Spinal cord (tissue), 10 donors: ENCODE measurements around the gene PPM1K. TPM values are rescaled to one million over a fixed set of nuclear protein-coding genes. Genes with fewer than 3 reads are reported as not detected.
A peak's percentile ranks its signal among the peaks of the same experiment; 100 is the strongest.

Experiments
- DNase-seq, 6 donors: peaks; one replicate each; pipeline versions ENCODE4 v3.0.0 to v3.0.0-alpha.2; 2013 to 2015; ENCODE audit warnings: low spot score in 6 of 6, low read depth in 4 of 6
- H3K27ac ChIP-seq: one replicate; pipeline ENCODE4 v1.5.1; 2013; ENCODE audit warnings: low read depth, low read length, control low read depth
- H3K27me3 ChIP-seq: one replicate; pipeline ENCODE4 v1.6.1; 2013; ENCODE audit warnings: low read length; ENCODE audit not compliant: control insufficient read depth, insufficient read depth
- H3K36me3 ChIP-seq: one replicate; pipeline ENCODE4 v1.6.1; 2013; ENCODE audit warnings: low read length; ENCODE audit not compliant: control insufficient read depth, insufficient read depth
- H3K4me1 ChIP-seq: one replicate; pipeline ENCODE4 v1.6.1; 2013; ENCODE audit warnings: low read length; ENCODE audit not compliant: control insufficient read depth, insufficient read depth
- H3K4me3 ChIP-seq: one replicate; pipeline ENCODE4 v1.5.1; 2013; ENCODE audit warnings: low read depth, low read length, control low read depth
- H3K9me3 ChIP-seq: one replicate; pipeline ENCODE4 v1.6.1; 2013; ENCODE audit warnings: low read length; ENCODE audit not compliant: control insufficient read depth, insufficient read depth
- WGBS: methylation state at CpG from one replicate; pipeline ENCODE4 v1.1.5; 2013; ENCODE audit warnings: missing lambda C conversion rate; ENCODE audit not compliant: insufficient coverage; 5-methylcytosine and 5-hydroxymethylcytosine counted together
- polyA plus RNA-seq, 2 donors: library from polyadenylated mRNA; unstranded; fragments of 120-200 nt; gene quantifications; one replicate each; pipeline ENCODE4 v1.2.1, GENCODE V29; 2013; ENCODE audit not compliant: insufficient read length in 2 of 2
- total RNA-seq, 2 donors: library from RNA; depleted of rRNA in 1 of 2; stranded (reverse); fragments of 120-200 nt in 1 of 2; fragments of >200 nt in 1 of 2; gene quantifications; one replicate each; pipeline versions ENCODE4 v1.2.3 to v1.2.4, GENCODE V29; 2013 to 2014
- donor health status: healthy.

PPM1K gene
- total and polyA plus RNA-seq, 4 donors = 47.9 to 102 (median 56.4) TPM

DNA sequence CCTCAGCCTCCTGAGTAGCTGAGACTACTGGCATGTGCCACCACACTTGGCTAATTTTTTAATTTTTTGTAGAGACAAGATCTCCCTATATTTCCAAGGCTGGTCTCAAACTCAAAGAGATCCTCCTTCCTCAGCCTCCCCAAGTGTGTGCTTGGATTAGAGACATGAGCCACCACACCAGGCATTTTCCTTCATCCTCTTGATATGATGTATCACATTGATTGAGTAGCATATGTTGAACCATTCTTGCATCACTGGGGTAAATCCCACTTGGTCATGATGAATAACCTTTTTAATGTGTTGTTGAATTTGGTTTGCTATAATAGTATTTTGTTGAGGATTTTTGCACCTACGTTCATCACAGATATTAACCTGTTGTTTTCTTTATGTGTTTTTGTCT is 24.2 kb upstream of the PPM1K start:
- no peaks in the 10 kb centered on the region for H3K4me1 ChIP-seq
- no peak for DNase-seq
- H3K36me3 ChIP-seq = peaks cover 3% of the 10 kb centered on the region
- no peaks in the 10 kb centered on the region for H3K27me3 ChIP-seq
- no peak overlapping the region for H3K4me3 ChIP-seq
- no peak overlapping the region for H3K27ac ChIP-seq
- no peaks in the 10 kb centered on the region for H3K9me3 ChIP-seq
- no CpG with 5 or more reads among the region's 1 CpG for WGBS

DNA sequence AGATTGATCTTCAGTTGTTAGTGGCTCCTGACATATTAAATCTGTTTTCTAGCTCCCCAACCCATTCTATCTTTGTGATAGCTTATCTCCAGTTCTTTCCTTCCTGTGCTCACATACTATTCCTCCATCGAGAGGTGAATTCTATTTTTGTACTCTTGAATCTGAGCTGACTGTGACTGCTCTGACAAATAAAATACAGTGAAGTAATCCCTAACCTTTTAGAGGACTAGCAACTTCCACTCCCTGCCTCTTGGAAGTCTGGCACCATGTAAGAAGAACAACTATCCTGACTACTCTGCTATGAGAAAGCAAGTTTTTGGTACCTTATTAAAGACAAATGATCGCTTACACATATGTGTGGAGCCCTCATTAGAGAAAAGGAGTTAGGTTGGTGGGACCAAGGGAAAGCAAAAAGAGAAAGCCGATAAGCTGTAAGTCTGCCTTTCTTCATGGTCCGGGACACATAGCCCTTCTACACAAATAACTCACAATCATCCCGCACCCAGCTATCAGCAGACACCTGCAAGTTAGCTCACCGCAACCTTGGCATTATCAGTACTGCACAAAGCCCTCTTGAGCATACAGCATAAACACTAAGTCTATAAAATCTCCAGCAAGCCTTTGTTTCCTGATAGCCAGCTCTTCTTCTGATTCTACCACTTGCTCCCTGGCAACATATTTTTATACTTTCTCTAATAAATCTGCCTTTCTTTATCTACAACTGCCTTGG is 13.5 kb upstream of the PPM1K start:
- H3K36me3 ChIP-seq = no peaks in the 10 kb centered on the region
- no peak for DNase-seq
- H3K27me3 ChIP-seq = no peaks in the 10 kb centered on the region
- H3K9me3 ChIP-seq = no peaks in the 10 kb centered on the region
- WGBS = 87% methylated on average over 4 of the region's 6 CpGs
- H3K4me3 ChIP-seq = no peak overlapping the region
- H3K4me1 ChIP-seq = no peaks in the 10 kb centered on the region
- no peak overlapping the region for H3K27ac ChIP-seq

DNA sequence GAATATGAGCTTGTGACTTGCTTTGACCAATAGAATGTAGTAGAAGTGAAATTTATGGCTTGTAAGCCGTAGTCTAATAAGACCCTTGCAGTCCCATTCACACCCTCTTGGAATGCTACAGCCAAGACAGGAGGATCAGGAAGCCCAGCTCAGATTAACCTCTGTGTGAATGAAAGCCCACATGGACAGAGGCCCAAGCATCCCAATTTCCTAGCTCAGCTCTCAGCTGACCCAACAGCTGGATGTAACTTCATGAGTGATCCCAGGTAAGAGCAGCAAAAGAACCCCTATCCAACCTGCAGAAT is 12.8 kb upstream of the PPM1K start:
- H3K27me3 ChIP-seq = no peaks in the 10 kb centered on the region
- no peaks in the 10 kb centered on the region for H3K36me3 ChIP-seq
- no peaks in the 10 kb centered on the region for H3K4me1 ChIP-seq
- no peaks in the 10 kb centered on the region for H3K9me3 ChIP-seq
- no peak overlapping the region for H3K27ac ChIP-seq
- DNase-seq = no peak
- WGBS = no CpG with 5 or more reads among the region's 1 CpG
- H3K4me3 ChIP-seq = no peak overlapping the region

DNA sequence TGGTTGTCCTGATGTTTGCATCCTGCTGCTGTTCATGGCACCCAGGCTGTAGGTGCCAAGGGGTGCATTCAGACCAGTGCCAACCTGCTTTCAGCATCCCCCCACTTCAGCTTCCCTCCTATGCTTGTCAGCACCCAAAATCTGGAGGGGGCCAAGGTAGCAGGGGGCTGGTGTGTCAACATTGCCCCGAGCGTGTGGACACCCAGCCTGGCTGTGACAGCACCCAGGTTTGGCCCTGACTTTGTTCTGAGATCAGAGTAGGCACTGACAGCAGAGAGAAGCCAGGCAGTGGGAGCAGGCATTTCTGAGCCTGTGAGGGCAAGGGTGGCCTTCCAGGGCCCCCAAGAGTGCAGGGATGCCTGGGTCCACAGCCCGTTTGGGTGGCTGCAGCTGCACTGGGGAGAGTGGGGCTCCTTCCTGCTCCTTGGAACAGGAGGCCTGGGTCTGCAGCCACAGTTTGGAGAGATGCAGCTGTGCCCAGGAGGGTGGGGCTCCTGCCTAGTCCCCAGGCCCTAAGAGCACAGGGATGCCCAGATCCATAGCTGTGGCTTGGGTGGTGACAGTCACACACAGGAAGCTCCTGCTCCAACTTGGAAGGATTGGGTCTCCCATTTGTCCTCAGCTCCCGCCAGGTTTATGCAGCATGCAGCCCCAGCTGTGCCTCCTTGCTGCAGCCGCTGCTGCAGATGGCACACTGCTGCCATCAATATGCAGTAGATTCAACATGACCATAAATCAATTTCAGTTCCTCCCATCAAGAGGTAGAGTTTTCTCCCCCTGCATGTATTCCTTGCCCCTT is 12.3 kb upstream of the PPM1K start:
- Histone ChIP-seq H3K4me1 (no peaks in the 10 kb centered on the region), H3K27me3 (no peaks in the 10 kb centered on the region), H3K27ac (no peak overlapping the region), H3K4me3 (no peak overlapping the region), H3K9me3 (no peaks in the 10 kb centered on the region), H3K36me3 (no peaks in the 10 kb centered on the region)
- peak in 1 of 6 donors; percentile 5 for DNase-seq
- 65% methylated on average over 5 of the region's 5 CpGs for WGBS

DNA sequence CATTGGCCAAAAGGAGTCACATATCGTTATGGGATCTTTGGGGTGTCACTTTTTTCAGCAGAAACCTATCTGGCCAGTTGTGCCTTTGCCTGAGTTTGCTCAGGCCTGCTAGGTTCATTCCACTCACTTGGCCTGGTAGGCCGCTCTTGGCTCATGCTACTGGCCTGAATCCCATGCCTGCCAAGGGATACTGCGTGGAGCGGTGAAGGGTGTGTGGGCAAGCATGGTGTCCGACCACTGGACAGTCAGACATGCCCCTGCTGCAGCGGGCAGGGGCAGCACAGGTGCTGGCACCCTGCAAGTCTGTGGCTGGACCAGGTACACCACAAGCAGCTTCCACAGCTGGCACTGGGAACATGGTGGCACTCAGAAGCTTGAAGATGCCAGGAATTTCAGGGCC is 11.3 kb upstream of the PPM1K start:
- Histone ChIP-seq H3K4me3 (no peak overlapping the region), H3K27ac (no peak overlapping the region), H3K9me3 (no peaks in the 10 kb centered on the region), H3K36me3 (no peaks in the 10 kb centered on the region), H3K27me3 (no peaks in the 10 kb centered on the region), H3K4me1 (no peaks in the 10 kb centered on the region)
- DNase-seq = no peak
- 93% methylated on average over 6 of the region's 6 CpGs for WGBS

DNA sequence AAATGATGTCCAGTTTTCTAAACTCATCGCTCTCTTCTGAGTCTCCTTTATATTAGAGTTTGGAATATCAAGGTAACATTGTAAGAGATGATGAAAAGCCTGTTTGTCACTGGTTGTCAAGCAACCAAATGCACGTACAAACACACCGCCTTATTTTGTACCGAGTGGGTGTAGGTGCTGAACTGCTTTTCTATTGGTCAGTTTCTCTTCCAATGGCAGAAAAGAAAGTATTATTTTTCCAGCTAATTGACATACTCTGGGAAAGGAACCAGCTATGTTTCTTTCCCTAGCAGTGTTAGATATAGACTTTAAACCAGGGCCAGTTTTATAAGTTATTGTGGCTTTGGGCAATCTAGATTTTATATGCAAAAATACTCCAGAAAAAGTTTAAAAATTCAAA is 6.6 kb upstream of the PPM1K start:
- no peaks in the 10 kb centered on the region for H3K9me3 ChIP-seq
- peak overlapping the region; percentile 63 for H3K27ac ChIP-seq
- DNase-seq = peak in 4 of 6 donors; percentile 38 to 87 (median 58)

DNA sequence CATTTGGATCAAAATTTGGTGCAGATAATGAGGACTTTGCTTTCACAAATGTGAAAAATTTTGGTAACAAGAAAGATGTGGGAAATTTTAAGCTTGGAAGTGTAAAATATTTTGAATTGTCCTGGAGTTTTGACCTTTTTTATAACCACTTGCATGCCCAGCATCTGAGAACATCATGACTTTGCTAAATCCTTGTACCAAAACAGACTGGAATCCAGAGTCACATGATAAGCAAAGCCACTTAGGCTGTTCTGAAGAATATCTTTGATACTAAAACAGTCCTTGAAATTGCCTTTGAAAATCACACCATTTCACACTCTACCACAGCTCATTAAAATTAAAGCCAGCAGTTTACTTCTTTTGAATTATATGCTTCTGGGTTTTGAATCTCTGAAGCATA is 2.5 kb upstream of the PPM1K start:
- no peak for DNase-seq
- Histone ChIP-seq H3K4me1 (peaks cover 13% of the 10 kb centered on the region), H3K9me3 (no peaks in the 10 kb centered on the region), H3K27ac (peak overlapping the region; percentile 1), H3K4me3 (no peak overlapping the region), H3K36me3 (no peaks in the 10 kb centered on the region), H3K27me3 (no peaks in the 10 kb centered on the region)

More for the DNA sequence above, 6.6 kb upstream of the PPM1K start:
- Histone ChIP-seq H3K4me3 (no peak overlapping the region), H3K27me3 (no peaks in the 10 kb centered on the region), H3K36me3 (no peaks in the 10 kb centered on the region), H3K4me1 (peaks cover 4% of the 10 kb centered on the region)
- WGBS = no CpG with 5 or more reads among the region's 4 CpGs

DNA sequence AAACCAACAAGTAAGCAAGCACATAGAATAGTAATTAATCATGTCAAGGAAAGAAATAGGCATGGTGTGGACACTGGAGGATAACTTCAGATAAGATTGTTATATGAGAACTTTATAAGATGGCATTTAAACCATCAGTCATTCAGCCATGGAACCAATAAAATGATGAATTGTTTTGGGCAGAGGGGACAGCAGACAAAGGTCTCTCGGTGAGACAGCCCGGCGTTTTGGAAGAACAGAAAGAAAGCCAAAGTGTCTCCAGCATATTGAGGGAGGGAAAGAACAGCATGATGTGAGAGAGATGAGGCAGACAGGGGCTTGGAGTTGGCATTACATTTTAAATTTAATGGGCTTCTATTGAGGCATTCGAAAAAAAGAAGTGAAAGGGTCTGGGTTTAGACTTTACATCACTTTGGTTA is 883 bp upstream of the PPM1K start:
- Histone ChIP-seq H3K27me3 (no peaks in the 10 kb centered on the region), H3K27ac (peak overlapping the region; percentile 100), H3K36me3 (no peaks in the 10 kb centered on the region), H3K4me1 (peaks cover 18% of the 10 kb centered on the region), H3K9me3 (no peaks in the 10 kb centered on the region), H3K4me3 (peak overlapping the region; percentile 95)
- DNase-seq = peak in 1 of 6 donors; percentile 62
- WGBS = 3% methylated on average over 4 of the region's 4 CpGs

DNA sequence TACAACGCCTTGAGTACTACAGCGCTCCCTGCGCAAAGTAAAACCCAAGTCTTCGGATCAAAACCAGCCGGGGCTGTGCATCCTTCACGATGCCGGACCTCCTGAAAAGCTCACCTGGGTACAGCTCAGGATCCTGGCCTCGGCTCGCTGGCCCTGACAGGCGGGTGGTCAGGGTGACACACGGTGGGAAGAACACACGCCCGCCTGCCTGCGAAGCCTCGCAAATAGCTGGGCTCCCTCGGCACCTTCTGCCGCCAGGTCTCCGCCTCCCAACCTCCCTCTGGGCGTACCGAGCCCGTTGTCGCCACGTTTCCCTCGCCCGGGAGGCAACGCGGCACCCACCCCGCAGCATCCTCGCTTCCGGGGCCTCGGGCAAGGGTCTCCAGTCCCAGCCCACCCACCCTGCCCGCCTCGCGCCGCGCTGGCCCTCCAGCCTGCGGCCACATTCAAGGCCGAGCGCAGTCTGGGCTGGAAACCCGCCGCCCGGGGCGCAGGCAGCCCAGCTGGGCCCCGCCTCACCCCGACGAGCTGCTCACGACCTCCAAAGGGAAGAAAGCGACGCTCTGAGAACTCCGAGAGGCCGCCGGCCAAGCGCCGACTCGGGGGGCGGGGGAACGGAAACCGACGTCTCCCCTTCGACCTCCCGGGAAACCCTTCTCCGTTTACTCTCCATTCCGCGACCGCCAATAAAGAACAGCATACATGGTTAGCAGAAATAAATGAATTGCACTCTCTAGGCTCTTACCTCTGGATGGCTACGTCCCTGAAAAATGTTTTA is 511 bp downstream of the PPM1K start:
- Histone ChIP-seq H3K4me1 (peaks cover 18% of the 10 kb centered on the region), H3K27ac (peak overlapping the region; percentile 100)

More for the DNA sequence above, 511 bp downstream of the PPM1K start:
- H3K36me3 ChIP-seq = no peaks in the 10 kb centered on the region
- H3K4me3 ChIP-seq = peak overlapping the region; percentile 95
- 0% methylated on average over 55 of the region's 66 CpGs for WGBS
- no peaks in the 10 kb centered on the region for H3K27me3 ChIP-seq
- peak in 3 of 6 donors; percentile 43 to 89 (median 56) for DNase-seq
- H3K9me3 ChIP-seq = no peaks in the 10 kb centered on the region
